DMS79 (cell line): ENCODE measurements around the gene USP2.

Source experiments
- DNase-seq: peaks from one replicate; lab custom pipeline; 2025; lab: John Stamatoyannopoulos, UW

Gene USP2

DNA sequence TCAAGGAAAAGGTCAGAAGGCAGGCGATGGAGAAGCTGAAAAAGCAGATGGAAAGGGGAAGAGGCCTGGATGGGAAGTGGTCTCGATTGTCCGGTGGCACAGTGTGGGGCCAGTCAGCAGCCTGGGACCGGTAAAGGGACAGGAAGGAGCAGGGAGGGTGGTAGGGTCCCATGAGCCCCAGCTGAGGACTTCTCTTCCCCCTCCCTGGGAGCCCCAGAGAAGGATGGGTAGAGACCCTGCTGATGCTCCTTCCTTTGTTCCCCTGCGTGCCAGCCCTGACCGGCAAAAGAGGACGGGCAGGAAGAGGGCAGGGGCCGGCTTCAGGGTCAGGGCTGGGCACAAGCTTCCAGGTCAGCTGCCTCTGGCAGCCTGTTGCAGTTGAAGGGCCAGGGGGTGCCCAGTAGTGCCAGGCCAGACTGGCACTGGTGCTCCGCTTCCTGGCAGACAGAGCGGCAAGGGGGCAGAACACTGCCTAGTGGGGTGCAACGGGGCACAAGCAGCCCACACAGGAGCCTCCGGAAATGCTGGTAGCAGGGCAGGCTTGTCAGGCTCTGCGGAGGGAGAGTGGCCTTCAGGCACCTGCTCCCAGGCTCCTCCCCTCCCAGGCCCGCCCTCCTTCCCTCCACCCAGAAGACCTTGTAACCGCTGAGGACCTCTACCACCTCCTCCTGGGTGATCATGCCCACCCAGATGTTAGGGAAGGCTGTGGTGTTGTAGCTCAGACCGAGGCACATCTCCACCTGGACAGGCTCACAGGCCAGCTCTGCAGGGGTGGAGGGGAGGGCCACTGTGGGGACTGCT lies 40.1 kb downstream of the USP2 start:
- no peak for DNase-seq

DNA sequence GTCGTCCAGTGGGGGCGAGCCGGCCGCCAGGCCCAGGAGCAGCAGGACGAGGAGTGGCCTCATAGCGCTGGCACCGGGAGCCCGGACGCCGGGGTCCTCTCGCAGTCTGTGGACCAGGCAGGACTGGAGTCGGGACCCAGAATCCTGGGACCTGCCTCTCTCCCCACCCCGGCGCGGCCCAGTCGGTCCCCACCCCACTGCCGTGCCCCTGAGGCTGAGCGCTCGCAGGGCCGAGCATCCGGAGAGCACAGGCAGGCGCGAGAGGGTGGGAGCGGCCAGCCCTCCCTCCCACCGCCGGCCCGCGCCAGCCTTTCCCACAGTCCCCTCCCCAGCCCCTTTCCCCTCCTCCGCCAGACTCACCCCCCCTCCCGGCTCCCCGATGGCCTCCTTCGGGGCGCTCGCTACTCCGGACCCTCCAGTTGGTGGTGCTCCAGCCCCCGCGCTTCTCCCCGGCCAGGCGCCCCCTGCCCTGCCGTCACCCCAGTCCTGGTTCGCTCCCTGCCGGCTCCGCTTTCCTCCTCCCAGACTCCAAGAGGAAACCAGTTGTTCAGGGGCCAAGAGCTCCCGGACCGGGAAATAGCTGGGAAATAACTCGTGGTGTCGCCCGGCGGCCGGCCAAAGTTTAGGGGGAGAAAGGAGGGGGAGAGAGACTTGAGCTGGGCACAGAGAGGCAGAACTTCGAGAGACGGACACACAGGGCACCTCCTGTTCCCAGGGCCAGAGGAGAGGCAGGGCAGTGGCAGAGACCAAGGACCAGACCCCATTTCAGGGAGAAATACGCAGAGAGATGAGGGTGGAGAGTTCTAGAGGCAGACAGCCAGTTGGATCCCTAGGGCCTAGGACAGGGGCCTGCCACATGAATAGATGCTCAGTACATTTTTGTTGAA lies 40.9 kb downstream of the USP2 start, which contains the start of gene C1QTNF5:
TSS of gene C1QTNF5 (minus strand) at position 549 of the 887 bp plus-strand sequence. CDS start at position 63, 486 bp downstream.
- no peak for DNase-seq

DNA sequence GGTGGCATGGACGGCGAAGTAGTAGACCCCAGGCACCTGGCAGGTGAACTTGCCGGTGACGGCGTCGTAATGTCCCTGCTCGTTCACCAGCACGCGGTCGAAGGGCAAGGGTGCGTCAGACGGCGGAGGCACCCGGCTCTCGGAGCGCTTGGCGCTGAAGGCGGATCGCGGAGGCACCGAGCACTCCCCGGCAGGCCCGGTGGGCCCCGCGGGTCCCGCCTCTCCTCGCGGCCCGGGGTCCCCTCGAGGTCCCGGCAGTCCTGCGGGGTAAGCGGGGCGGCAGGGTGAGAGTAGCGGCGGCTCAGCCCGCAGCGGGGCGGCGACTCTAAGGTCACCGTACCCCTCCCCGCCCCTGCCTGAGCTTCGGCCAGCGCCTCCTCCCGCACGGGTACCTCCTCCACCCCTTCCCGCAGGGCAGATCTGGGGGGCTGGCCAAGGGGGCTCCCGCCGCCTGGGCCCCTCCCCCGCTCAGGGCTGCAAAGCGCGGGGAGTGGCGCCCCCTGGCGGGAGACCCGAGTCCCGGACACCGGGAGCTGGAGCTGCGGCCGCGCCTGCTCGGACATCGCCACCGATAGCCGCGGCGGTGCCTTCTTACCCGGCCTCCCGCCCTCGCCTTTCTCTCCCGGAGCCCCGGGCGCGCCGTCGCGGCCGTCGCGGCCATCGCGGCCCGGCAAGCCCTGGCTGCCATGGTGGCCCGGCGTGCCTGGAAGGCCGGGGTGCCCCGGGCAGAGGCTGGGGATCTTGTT lies 41.7 kb downstream of the USP2 start:
- no peak for DNase-seq

DNA sequence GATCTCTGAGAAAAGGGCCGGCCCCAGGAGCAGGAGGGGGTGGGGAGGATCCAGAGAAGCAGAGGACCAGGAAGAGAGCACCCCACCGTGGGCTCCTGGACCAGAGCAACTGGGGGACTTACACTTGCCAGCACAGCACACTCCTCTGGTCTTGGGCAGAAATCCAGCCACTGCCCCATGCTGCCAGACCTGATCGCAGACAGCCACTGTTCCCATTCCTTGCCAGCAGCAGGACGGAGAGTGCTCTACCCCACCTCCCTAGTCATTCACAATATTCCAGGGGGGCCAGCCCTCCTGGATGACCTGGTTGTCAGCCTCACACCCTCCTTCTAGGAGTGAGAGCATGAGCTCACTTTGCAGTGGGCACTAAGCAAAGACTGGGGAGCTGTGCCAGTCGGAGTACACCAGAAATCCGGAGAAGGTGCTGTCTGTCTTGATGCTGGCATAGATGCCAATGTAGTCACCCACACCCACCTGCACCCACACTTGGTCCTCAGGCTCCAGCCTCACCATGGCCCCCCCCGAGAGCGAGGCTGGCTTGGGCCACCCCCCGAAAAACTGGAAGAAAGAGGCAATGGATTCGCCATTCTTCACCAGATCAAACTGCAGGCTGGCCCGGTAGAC lies 42.4 kb downstream of the USP2 start:
- DNase-seq: no peak

DNA sequence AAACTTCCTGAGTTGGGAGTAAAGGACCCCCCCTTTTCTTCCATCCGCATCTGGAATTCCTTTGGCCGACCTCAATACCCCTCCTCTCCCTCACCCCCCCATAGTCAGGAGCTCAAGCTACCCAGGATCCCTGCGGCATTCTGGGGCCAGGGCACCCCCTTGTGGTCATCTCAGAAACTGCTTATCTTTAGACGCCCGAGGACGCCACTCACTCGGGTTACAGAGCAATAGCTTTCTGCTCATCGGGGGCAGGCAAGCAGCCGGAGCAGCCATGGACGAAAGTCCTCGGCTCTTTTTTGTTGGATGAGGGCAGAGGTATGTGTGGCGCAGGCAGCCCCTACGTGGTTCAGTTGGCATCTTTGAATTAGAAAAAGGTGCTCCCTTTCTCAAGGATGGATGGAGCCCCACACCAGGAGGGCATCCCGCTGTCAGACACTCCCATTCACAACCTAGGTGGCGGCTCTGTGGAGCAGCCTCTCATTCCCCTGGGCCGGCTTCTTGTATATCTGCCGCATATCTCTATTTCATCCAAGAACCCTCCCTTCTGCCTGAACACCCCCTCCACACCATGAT lies 43.1 kb downstream of the USP2 start:
- no peak for DNase-seq

DNA sequence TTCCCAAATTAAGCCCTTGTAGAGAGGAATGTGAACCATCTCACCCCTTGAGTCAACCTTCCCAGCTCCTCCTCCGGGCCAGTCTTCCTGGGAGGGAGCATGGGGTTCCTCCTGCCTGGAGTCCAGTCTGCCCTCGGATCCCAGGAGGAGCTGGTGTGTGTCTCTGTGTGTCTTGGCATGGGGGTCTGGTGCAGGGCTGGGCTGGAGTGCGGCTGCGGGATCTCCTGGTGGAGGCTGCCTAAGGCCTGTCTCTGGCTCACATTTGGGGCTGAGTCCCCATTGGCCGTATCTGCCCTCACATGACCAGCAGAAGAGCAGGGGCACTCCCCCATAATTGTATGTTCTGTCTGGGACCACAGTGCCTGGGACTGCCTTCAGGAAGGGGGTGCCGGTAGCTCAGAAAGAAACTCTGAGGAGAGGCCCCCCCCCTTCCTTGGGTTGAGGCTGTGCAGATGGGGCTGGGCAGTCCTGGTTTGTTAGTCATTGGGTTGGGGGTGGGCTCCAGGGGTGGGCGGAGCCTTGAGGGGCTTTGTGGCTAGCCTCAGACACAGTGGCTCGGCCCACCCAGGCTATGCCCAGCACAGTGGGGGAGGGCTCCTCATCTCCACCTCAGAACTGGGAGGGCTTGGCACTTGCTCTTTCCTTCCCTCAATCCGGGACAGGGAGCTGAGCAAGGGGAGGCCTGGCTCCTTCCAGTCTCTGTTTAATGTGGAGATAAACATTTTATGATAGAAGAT lies 43.7 kb downstream of the USP2 start:
- no peak for DNase-seq

DNA sequence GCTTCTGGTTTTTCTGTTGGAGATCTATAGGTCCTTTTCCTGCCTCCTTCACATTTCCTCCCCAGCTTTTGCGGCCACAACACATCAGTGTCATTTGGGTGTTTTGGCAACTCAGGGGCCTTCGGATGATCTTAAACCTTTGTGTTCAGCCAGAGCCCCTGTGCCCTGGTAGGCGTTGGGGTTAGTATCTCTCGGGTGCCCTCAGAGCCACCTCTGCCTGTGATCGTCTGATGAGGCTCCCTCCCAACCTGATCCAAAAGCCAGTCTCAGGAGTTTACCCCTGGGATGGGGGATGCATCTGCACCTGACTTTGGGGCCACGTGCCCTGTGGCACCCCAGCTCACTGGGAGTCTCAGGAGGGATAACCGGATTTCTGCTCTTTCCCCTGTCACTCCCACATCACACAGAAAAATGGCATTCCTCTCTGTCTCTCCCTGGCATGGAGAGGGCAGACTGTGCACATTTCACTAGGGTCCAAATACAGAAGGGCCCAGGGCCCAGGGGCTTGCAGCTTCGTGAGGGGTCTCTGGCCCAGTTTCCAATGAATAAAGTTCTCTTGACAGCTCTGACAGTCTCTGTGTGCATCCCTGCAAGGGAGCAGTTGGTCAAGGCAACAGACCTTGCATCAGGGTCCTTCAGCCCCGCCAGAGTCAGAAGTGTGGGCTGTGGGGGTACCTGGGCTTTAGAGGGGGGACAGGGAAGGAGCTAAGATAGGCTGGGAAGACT lies 44.6 kb downstream of the USP2 start:
- no peak for DNase-seq

DNA sequence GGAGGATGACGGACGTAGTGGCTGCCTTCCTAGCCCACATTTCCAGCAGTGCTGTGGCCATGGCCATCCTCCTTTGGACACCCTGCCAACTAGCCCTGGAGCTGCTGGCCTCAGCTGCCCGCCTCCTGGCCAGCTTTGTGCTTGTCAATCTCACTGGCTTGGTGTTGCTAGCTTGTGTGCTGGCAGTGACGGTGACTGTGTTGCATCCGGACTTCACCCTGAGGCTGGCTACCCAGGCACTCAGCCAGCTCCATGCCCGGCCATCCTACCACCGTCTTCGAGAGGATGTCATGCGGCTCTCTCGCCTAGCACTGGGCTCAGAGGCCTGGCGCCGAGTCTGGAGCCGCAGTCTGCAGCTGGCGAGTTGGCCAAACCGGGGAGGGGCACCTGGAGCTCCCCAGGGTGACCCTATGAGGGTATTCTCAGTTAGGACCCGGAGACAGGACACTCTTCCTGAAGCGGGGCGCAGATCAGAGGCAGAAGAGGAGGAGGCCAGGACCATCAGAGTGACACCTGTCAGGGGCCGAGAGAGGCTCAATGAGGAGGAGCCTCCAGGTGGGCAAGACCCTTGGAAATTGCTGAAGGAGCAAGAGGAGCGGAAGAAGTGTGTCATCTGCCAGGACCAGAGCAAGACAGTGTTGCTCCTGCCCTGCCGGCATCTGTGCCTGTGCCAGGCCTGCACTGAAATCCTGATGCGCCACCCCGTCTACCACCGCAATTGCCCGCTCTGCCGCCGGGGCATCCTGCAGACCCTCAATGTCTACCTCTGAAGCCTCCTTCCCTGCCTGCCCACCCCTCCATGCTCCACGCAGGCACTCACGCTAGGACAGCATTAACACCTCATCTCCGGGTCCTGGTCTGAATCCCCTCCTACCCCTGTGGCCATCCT lies 45.6 kb downstream of the USP2 start:
- no peak for DNase-seq

DNA sequence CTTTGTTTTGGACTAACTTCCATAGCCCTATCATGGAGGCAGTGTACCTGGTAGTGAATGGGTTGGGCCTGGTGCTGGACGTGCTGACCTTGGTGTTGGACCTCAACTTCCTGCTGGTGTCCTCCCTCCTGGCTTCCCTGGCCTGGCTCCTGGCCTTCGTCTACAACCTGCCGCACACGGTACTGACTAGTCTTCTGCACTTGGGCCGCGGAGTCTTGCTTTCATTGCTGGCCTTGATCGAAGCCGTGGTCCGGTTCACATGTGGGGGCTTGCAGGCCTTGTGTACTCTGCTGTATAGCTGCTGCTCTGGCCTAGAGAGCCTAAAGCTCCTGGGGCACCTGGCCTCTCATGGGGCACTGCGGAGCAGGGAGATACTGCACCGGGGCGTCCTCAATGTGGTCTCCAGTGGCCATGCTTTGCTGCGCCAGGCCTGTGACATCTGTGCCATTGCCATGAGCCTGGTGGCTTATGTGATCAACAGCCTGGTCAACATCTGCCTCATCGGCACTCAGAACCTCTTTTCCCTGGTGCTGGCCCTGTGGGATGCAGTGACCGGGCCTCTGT lies 46.3 kb downstream of the USP2 start:
- no peak for DNase-seq

DNA sequence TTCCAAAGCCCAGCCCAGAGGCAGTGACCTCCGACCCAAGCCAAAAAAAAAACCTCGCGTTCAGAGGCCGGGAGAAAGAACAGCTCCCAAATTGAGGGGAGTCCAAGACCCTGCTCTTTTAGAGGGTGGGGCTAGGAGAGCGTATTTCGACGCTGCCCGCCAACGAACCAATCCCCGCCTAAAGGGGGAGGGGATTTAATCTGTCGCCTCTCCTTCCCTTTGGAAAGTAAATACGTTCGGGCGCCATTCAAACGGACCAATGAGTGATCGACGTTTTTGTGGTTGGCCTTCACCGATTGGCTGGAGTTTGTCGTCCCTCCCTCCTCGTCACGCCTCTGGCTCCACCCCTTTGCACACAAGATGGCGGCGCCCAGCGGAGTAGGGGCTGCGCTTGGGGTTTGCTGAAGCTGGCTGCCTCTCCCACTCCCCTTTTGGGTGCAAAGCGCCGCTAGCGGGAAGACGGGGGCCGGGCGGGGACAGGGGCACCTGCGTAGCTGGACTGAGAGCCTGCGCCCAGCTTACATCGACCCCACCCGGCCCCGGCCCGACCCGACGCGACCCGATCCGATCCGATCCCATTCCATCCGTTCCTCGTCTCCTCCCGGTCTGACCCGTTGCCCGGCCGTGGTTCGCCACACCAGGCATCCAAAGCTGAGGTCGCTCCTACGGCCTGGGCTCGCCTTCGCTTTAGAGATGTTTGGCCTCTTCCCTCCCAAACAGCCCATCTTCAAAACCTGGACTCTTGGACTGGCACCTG lies 47.1 kb downstream of the USP2 start, which contains the start of gene RNF26:
TSS of gene RNF26 (plus strand) at position 354 of the 757 bp plus-strand sequence. CDS start 596 bp downstream, outside the sequence.
- peak; percentile 99 for DNase-seq

DNA sequence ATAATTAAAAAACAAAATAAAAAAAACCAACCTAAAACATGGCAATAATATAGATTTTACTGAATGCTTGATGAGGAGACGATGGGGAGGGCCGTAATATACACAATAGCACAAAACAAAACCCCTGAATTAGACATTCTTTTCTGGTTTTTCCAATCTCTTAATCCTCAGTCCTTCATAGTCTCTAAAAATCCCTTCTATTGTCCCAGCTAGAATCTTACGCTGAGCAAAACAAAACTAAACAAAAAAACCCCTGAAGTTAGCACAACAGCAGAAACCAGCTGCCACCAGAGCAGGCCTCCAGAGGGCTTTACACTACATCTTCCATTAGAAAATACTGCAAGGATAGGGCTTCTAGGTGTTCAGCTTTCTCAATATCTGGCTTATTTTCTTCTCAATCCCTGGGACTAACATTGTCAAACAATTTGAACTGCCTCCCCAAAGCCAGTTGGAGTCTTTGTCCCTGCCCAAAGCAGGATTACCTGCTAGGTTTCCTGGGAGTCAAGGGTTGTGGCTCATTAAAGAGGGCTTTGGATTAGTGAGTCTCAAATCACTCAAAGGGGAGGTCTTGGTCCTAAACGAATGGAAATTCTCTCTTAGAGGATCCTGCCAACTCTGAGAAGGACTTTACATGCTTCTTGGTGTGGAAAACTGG lies 49.3 kb downstream of the USP2 start:
- DNase-seq: no peak

DNA sequence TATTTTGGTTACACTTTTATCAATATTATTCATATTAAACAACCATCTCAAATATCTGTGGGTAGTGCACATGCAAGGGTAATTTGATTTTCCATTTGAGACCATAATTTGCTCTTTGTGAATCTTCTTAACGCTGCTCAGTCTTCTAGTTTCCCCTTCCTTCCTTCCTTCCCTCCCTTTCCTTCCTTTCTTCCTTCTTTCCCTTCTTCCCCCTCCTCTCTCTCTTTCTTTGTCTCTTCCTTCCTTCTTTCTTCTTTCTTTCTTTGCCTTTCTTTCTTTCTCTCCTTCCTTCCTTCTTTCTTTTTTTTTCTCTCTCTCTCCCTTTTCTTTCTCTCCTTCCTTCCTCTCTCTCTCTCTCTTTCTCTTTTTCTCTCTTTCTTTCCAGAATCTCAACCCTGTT lies 51.3 kb downstream of the USP2 start:
- no peak for DNase-seq

DNA sequence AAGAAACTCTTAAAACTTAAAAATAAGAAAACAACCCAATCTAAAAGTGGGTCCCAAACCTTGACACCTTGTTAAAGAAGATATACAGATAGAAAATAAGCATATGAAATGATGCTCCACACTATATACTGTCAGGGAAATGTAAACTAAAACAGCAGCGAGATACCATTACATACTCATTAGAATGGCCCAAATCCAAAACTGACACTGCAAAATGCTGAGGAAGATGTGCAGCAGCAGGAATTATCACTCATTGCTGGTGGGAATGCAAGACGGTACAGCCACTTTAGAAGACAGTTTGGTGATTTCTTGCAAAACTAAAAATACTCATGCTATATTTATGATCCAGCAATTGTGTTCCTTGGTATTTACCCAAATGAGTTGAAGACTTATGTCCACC lies 52.2 kb downstream of the USP2 start:
- no peak for DNase-seq

DNA sequence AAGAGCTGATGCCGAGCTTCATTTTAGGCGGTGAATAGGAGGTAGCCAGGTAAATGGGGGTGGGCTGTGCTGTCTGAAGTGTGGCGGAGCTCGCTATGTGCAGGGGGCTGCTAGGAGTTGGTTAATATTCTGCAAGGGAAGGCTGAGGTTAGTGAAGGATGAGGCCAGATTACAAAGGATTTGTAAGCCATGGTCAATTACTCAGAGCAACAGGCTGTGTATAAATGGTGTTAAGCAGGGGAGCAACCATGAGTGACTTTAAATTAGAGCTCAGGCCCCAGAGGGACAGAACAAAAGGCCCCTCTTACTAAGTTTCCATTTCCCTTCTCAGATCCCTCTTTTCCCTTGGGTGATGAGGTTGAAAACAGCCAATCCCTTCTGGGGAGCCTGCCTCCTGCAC lies 57.3 kb downstream of the USP2 start:
- DNase-seq: no peak

DNA sequence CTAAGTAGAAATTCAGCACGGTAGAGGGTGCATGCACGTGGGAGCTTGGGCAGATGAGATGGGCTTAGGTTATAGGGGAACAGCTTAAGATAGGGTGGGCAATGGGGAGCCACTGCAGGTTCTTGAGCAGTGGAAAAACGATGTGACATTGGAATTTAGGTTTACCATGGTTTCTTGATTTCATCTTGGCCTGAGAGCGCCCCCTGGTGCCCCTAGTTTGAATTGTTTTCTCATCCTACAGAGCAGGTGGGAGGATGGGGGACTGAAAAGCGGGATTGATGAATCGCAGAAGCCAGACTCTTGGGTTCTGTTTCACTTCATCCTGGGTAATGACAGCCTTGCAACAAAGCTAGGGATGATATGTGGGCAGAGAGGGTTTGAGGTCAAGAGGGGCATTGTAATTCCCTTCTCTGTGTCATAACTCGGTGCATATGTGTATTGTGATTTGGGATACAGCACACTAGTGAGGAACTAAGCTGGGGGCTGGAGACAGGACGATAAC lies 57.9 kb downstream of the USP2 start:
- DNase-seq: peak; percentile 32

DNA sequence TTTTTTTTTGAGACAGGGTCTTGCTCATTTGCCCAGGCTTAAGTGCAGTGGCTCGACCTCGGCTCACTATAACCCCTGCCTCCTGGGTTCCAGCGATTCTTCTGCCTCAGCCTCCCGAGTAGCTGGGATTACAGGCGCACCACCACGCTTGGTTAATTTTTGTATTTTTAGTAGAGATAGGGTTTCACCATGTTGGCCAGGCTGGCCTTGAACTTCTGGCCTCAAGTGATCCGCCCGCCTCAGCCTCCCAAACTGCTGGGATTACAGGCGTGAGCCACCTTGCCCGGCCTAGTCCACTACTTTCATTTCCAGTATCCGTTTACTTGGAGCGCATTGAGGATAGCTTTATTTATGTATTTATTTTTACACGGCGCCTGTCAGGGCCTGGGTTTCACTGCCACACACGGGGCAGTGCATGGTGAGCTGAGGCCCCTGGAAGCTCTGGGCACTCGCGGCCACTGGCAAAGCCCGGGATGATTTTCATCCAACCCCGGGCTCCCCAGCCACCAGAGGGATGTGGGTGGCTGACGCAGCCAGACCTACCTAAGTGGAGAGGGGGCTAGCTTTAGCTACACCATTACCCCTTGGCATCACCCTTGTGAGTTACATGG lies 58.5 kb downstream of the USP2 start:
- DNase-seq: no peak

DNA sequence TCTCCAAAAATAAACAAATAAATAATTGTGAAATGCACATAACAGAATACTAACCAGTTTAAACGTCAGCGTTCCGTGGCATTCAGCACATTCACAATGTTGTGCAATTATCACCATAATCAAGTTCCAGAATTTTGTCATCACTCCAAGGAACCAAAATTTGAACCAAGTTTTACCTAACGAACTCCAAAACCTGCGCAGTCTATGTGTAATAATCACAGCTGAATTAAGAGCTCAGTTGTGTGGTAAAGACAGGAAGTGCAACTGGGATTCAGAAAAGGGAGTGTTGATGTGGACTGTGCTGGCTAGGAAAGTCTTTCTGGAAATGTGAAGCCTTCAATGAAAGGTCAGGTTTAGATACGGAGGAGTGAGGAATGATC lies 59.1 kb downstream of the USP2 start:
- DNase-seq: no peak
